K562 (cell line): ENCODE data around the gene FDX2. TPM values are rescaled to one million over a fixed set of nuclear protein-coding genes. Genes with fewer than 3 reads are reported as not detected.

Experiments
- ASH1L ChIP-seq: fragments of 450-650 bp; IDR thresholded peaks from 2 replicates; pipeline ENCODE4 v1.6.1; 2018; ENCODE audit warnings: borderline replicate concordance, mild to moderate bottlenecking, low read depth; ENCODE audit not compliant: partially characterized antibody
- ERF ChIP-seq: fragments of 450-650 bp; formaldehyde crosslinking; IDR thresholded peaks from 2 replicates; pipeline ENCODE4 v1.4.0; 2020; ENCODE audit warnings: mild to moderate bottlenecking, mixed read lengths
- HNRNPL ChIP-seq: fragments of 200-400 bp; formaldehyde crosslinking; IDR thresholded peaks from 2 replicates; pipeline ENCODE4 v1.6.1; 2017; ENCODE audit warnings: low read depth, mild to moderate bottlenecking, low read length
- MIER1 ChIP-seq: fragments of 450-650 bp; IDR thresholded peaks from 2 replicates; pipeline ENCODE4 v1.6.1; 2016; ENCODE audit warnings: antibody characterized with exemption, mild to moderate bottlenecking, low read depth
- PCBP2 ChIP-seq: fragments of 200-400 bp; formaldehyde crosslinking; IDR thresholded peaks from 2 replicates; pipeline ENCODE4 v1.6.1; 2018; ENCODE audit warnings: low read length, low read depth, mild to moderate bottlenecking, moderate library complexity; ENCODE audit not compliant: poor library complexity, severe bottlenecking
- PRPF4 ChIP-seq: fragments of 200-400 bp; formaldehyde crosslinking; IDR thresholded peaks from one replicate; pipeline ENCODE4 v1.6.1; 2017; ENCODE audit warnings: low read length, low read depth, mild to moderate bottlenecking; ENCODE audit not compliant: insufficient read depth, poor library complexity, severe bottlenecking
- PTTG1 ChIP-seq: fragments of 450-650 bp; IDR thresholded peaks from 2 replicates; pipeline ENCODE4 v1.6.1; 2016; ENCODE audit warnings: low read depth, mild to moderate bottlenecking, missing genetic modification characterization, missing compliant biosample characterization
- RHOXF2B ChIP-seq: fragments of 250-450 bp; sonication (Bioruptor Pico); conservative IDR thresholded peaks from 2 replicates; pipeline ENCODE4 v1.5.1; 2021
- SRF ChIP-seq, 2 experiments: fragments of 250-450, 450-650 bp in 1 of 2; sonication (Bioruptor Pico) in 1 of 2; sonication (generic) in 1 of 2; formaldehyde crosslinking; IDR thresholded peaks; 2 replicates each; pipeline versions ENCODE4 v1.5.0 to v1.5.1; 2020 to 2022; ENCODE audit warnings: mild to moderate bottlenecking in 1 of 2, missing genetic modification reagents in 1 of 2
- ZBTB33 ChIP-seq: sonication (generic); formaldehyde crosslinking; IDR thresholded peaks from 2 replicates; pipeline ENCODE4 v1.8.1; 2023; ENCODE audit warnings: mild to moderate bottlenecking, missing genetic modification reagents
- polyA plus RNA-seq, 8 experiments: library from polyadenylated mRNA; depleted of rRNA in 4 of 8; stranded (reverse) in 5 of 8; unstranded in 3 of 8; fragments of >200 nt; fragmentation: Nextera tagmentation in 2 of 8; fragmentation: Illumina TruSeq in 1 of 8; extraction: Ambion mirVana in 2 of 8; extraction: Trizol in 1 of 8; gene quantifications; 2 replicates each; pipeline versions ENCODE4 v1.2.1 to v1.2.3, GENCODE V29; 2011 to 2014; ENCODE audit warnings: inconsistent platforms in 1 of 8, missing spikeins in 1 of 8
- total RNA-seq, 7 experiments: library from RNA; depleted of rRNA in 6 of 7; stranded (reverse); fragments of >200 nt in 6 of 7; fragmentation: Illumina TruSeq in 2 of 7; extraction: Trizol in 2 of 7; gene quantifications; 2 replicates each; pipeline versions ENCODE4 v1.2.1 to v1.2.3, GENCODE V29; 2011 to 2021; ENCODE audit warnings: low replicate concordance in 1 of 7
- TF ChIP-seq, protein P1 (sequence below): fragments of 250-450 bp; sonication (Bioruptor Pico); IDR thresholded peaks from 2 replicates; pipeline ENCODE4 v1.4.0; 2020; ENCODE audit warnings: mild to moderate bottlenecking, moderate library complexity
- TF ChIP-seq, protein P2 (sequence below): sonication (generic); formaldehyde crosslinking; IDR thresholded peaks from 2 replicates; pipeline ENCODE4 v1.8.1; 2023; ENCODE audit warnings: mild to moderate bottlenecking, missing genetic modification reagents
- TF ChIP-seq, protein P3 (sequence below): fragments of 250-450 bp; sonication (Bioruptor Pico); IDR thresholded peaks from 2 replicates; pipeline ENCODE4 v1.5.0; 2021; ENCODE audit warnings: mild to moderate bottlenecking, borderline replicate concordance

The FDX2 gene
- total and polyA plus RNA-seq, 9 of the 15 experiments (the other 6 are each of a cell fraction or from before 2014, with no cell fraction given) = 2.5 to 49.8 (median 29.7) TPM

- TF ChIP-seq, protein P1, sequence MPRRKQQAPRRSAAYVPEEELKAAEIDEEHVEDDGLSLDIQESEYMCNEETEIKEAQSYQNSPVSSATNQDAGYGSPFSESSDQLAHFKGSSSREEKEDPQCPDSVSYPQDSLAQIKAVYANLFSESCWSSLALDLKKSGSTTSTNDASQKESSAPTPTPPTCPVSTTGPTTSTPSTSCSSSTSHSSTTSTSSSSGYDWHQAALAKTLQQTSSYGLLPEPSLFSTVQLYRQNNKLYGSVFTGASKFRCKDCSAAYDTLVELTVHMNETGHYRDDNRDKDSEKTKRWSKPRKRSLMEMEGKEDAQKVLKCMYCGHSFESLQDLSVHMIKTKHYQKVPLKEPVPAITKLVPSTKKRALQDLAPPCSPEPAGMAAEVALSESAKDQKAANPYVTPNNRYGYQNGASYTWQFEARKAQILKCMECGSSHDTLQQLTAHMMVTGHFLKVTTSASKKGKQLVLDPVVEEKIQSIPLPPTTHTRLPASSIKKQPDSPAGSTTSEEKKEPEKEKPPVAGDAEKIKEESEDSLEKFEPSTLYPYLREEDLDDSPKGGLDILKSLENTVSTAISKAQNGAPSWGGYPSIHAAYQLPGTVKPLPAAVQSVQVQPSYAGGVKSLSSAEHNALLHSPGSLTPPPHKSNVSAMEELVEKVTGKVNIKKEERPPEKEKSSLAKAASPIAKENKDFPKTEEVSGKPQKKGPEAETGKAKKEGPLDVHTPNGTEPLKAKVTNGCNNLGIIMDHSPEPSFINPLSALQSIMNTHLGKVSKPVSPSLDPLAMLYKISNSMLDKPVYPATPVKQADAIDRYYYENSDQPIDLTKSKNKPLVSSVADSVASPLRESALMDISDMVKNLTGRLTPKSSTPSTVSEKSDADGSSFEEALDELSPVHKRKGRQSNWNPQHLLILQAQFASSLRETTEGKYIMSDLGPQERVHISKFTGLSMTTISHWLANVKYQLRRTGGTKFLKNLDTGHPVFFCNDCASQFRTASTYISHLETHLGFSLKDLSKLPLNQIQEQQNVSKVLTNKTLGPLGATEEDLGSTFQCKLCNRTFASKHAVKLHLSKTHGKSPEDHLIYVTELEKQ (CRISPR knock-in tag) = no peak
- 0 out of 2 replicates have a peak, but pooled peaks have one; percentile 57 for TF ChIP-seq RHOXF2B (CRISPR knock-in tag)
- TF ChIP-seq PCBP2 = no peak
- TF ChIP-seq, protein P2, sequence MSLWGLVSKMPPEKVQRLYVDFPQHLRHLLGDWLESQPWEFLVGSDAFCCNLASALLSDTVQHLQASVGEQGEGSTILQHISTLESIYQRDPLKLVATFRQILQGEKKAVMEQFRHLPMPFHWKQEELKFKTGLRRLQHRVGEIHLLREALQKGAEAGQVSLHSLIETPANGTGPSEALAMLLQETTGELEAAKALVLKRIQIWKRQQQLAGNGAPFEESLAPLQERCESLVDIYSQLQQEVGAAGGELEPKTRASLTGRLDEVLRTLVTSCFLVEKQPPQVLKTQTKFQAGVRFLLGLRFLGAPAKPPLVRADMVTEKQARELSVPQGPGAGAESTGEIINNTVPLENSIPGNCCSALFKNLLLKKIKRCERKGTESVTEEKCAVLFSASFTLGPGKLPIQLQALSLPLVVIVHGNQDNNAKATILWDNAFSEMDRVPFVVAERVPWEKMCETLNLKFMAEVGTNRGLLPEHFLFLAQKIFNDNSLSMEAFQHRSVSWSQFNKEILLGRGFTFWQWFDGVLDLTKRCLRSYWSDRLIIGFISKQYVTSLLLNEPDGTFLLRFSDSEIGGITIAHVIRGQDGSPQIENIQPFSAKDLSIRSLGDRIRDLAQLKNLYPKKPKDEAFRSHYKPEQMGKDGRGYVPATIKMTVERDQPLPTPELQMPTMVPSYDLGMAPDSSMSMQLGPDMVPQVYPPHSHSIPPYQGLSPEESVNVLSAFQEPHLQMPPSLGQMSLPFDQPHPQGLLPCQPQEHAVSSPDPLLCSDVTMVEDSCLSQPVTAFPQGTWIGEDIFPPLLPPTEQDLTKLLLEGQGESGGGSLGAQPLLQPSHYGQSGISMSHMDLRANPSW = no peak
- TF ChIP-seq PRPF4 = no peak
- TF ChIP-seq HNRNPL = no peak
- peak; percentile 74; the same call in 1 of the 2 replicates for TF ChIP-seq ERF (CRISPR knock-in tag)
- TF ChIP-seq MIER1 = no peak
- TF ChIP-seq ASH1L = no peak
- TF ChIP-seq, protein P3, sequence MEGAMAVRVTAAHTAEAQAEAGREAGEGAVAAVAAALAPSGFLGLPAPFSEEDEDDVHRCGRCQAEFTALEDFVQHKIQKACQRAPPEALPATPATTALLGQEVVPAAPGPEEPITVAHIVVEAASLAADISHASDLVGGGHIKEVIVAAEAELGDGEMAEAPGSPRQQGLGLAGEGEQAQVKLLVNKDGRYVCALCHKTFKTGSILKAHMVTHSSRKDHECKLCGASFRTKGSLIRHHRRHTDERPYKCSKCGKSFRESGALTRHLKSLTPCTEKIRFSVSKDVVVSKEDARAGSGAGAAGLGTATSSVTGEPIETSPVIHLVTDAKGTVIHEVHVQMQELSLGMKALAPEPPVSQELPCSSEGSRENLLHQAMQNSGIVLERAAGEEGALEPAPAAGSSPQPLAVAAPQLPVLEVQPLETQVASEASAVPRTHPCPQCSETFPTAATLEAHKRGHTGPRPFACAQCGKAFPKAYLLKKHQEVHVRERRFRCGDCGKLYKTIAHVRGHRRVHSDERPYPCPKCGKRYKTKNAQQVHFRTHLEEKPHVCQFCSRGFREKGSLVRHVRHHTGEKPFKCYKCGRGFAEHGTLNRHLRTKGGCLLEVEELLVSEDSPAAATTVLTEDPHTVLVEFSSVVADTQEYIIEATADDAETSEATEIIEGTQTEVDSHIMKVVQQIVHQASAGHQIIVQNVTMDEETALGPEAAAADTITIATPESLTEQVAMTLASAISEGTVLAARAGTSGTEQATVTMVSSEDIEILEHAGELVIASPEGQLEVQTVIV = no peak
- TF ChIP-seq SRF (CRISPR knock-in tag; IDR thresholded peaks at IDR 0.05) = peak in 1 of 2 experiments; percentile 51; a peak in 1 of 4 replicates
- no peak for TF ChIP-seq PTTG1 (tag)
- no peak for TF ChIP-seq ZBTB33
Measured at GRCh38 chr19:10286803-10287737, 28.7 kb downstream of the FDX2 start, which contains the start of gene ICAM4 (continued).
